SKM-1 treated with dmso at 0.1 percent for 144 hours (cell line): ENCODE data around the gene XPR1.

ENCODE experiments used
- DNase-seq: peaks from one replicate; lab custom pipeline; 2025; ENCODE audit not compliant: unreplicated experiment; lab: John Stamatoyannopoulos, UW

The XPR1 gene

DNA sequence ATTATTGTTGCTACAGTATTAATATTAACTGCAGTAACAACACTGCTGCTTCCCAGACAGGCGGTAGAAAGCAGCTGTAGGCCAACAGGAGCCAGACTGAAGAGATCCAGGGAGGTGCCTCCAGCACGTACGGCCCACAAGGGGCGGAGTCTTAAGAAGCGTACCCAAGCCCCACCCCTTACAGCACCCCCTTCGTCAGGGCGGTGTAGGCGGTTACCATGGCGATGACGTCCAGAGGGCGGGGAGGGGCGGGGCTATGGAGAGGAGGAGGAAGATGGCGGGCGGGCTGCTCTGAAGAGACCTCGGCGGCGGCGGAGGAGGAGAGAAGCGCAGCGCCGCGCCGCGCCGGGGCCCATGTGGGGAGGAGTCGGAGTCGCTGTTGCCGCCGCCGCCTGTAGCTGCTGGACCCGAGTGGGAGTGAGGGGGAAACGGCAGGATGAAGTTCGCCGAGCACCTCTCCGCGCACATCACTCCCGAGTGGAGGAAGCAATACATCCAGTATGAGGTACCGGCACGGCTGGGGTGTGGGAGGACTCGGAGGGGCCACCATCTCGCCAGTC lies at the start of gene XPR1:
TSS of gene XPR1 (plus strand) at position 257 of the 560 bp plus-strand sequence. CDS start at position 437, 180 bp downstream.
- DNase-seq, result peak; percentile 98

DNA sequence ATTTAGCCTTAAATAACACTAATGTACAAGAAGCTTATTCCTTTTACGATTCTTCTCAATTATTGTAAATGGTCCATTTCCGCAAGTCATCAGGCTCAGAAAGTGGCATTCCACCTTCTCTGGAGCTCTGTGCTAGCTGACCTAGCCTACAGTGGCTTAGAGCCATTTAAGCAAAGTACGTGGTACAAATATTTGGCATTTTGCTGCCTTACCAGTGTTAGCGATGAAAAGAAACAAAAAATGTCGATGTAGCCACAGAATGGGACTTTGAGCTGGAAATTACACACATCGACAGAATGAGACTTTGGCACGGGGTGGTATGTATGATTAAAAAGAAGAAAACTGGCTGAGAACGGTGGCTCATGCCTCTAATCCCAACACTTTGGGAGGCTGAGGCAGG lies 47.0 kb upstream of the XPR1 start:
- no peak for DNase-seq

DNA sequence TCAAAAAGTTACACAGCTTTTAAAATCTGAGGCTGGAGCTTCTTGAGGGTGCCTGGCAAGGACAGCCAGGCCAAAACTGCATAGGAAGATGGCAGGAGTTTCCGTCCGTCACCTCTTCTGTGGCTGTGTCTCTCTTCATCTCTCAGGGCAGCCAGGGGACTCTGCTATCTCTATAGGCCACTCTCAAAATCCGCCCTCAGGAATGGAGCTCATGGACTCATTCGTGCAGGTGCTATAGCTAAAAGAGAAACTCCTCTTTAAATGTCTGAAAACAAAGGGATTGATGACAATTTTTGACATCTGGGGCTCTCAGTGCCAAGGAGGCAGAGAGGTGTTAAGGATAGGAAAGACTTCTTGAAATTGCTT lies 45.8 kb upstream of the XPR1 start:
- DNase-seq, result no peak

DNA sequence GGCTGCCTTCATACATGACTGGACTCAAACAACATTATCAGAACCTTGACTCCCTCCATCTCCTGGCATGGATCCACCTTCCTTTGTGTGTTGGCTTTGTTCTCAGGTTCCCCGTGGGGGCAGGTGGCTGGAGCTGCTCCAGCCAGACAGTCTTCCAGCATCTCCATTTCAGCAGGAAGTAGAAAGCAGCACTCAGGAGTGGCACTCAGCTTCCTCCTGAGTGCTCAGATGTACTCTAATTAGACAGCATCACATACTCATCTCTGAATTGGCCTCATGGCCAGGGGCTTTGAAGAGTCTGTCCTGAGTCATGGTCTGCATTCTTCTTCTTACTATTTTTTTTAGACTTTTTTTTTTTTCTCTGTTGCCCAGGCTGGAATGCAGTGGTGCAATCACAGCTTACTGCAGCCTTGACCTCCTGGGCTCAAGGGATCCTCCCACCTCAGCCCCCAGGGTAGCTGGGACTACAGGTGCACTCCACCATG lies 45.1 kb upstream of the XPR1 start:
- DNase-seq, result no peak

DNA sequence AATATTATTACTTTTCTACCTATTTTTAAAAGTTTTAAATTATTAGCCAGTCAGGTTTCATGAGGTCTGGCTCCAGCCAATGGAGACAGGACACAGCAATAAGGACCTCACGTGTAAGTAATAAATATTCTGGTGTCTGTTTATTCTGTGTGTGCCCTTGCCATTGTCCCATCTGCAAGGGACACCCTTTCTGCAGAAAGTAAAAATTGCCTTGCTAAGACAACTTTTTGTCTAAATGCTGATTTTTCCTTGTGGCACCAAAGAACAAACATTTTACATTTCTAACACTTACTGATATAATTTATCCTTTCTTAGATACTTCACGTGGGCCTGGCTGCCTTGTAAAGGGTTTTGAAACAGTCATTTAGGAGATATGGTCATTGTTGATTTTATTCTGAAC lies 43.7 kb upstream of the XPR1 start:
- no peak for DNase-seq

DNA sequence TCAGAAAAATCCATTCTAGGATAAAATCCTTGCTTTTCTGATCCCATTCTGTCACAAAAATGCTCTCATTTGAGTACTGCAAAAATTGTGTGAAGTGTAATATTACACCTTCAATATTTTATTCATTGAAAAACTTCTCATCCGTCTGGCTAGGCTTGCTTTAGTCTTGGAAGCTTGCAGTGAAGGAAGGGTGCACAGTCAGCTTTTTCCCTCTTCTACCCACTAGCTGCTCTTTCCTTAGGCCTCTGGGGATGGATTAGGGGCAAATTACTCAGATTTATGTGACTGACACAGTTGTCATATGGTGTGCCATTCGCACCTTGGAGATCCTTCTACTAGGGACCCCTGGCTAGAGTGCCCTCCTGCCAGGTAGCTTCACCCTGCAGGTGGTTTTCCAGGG lies 40.9 kb upstream of the XPR1 start:
- DNase-seq, result no peak

DNA sequence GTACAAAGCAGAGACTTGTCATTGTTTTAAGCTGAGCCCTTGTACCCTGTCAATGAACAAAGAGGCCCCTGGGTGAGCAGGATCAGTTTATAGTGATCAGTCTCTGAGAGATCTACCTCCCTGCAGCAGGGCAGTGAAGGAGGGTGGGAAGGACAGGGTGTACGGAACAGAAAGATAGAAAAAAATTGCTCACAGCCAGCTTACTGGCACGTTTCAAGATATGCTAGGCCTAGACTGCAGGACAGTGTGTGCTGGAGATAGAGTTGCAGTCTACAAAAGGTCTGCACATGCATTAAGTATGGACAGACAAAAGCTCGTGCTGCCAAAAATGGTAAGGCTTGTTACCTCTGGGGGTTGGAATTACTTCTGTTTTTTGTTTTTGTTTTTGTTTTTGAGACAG lies 38.4 kb upstream of the XPR1 start:
- DNase-seq, result no peak

DNA sequence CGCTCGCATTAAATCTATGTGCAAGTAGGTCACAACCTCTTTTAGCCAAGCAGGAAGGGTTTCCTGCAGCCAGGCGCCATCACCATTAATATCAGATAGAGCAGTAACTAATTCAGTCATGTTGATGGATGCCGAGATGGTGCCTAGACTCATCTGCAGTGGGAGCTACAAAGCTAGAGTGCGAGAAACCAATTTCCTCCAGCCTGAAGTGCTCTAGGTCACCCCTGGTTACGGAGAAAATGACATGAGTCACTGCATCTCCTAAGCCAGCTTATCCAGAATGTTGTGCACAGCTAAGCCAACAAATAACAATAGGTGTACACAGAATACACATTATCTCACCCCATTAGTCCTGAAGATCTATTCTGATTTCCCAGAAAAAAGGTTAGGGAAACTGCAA lies 37.1 kb upstream of the XPR1 start:
- no peak for DNase-seq

DNA sequence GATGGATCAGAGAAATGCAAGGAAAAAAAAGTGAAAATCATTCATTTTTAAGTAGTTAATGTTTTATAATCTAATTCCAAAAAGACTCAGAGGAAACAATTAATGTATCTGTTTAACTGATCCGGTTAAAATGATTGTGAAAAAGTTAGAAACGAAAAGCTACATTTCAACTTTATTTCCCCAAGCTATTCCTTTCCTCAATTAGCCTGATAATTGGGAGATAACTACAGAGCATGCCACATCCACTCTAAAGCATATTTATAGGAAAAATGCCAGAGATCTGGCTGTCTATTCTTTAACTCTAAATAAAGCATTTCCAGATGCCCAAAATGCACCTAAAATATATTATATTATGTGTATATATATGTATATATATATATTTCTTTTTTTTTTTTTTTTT lies 35.9 kb upstream of the XPR1 start:
- DNase-seq, result no peak

DNA sequence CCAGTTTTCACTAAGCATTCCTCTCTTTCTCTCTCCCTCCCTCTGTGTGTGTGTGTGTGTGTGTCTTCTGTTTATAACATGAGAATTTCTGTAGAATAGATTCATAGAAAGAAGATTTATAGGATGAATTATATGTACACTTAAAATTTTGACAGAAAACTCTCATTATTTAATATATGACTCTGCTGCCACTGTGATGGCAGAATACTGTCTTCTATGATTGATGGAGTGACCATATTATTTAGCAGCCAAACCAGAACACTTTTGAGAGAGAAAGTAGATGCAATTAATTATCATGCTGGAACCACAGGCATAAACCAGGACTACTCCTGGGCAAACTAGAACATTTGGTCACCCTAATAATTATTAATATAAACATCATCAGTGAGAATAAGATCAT lies 34.3 kb upstream of the XPR1 start:
- no peak for DNase-seq

DNA sequence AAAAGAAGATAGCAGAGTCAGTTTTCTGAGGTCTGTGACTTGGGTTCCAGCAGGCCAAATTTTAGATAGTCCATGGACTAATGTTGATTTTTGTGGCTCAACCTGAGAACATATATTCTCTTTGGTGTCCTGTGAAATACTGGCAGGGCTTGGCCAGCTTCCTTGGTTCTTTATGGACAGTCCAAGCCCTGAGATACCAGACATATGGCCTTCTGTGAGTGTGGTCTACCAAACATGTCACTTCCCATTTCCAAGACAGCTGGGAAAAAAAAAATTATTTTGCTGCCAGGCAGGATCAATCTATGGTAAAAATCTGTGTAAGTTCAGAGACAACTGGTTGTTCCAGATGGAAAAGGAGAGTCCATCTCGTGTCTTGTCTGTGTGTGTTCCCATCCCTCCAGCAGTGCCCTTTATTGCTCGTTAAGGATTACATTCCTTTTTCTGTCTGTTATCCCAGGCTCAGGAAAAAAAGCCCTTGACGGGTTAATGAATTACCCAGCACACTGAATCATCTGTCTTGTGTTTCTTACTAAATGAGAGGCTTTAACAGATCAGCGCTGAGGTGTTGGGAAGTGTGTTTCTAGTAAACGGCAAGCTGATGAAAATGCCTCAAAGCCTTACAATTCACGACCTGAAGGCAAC lies 33.4 kb upstream of the XPR1 start:
- DNase-seq, result no peak

DNA sequence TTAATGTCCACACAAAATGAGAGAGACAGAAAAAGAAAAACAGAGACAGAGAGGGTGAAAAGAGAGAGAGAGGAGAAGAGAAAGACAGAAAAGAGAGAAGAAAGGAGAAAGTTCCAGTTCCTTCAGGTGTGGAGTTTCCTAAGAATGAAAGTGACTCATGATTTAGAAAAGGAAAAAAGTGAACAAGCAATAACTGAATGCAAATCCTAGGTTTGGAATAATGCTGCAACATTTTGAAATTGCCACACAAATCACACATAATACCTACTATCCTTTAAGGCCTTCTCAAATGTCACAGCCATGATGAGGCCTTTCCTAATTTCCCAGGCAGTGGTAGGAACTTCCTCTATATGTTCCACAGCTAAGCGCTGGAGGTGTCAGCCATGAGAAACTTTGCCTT lies 31.5 kb upstream of the XPR1 start:
- DNase-seq, result no peak

DNA sequence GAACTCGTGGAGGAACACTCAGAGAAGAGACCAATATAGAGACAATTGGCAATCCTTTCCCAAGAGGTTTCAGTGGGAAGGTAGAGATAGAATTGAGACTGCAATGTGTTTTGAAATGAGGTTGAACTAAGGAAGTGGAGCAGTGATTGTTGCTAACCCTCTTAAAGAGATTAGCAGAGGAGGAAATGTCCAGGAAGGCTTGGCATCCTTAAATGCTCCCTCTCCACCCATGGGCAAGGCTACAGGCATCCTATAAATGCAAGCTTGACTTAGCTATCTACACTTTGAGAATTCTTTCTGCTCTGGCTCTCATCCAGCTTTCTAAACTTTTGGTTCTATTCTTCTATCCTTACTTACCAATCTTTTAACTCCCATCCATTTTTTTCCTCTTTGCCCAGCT lies 30.3 kb upstream of the XPR1 start:
- DNase-seq, result no peak

DNA sequence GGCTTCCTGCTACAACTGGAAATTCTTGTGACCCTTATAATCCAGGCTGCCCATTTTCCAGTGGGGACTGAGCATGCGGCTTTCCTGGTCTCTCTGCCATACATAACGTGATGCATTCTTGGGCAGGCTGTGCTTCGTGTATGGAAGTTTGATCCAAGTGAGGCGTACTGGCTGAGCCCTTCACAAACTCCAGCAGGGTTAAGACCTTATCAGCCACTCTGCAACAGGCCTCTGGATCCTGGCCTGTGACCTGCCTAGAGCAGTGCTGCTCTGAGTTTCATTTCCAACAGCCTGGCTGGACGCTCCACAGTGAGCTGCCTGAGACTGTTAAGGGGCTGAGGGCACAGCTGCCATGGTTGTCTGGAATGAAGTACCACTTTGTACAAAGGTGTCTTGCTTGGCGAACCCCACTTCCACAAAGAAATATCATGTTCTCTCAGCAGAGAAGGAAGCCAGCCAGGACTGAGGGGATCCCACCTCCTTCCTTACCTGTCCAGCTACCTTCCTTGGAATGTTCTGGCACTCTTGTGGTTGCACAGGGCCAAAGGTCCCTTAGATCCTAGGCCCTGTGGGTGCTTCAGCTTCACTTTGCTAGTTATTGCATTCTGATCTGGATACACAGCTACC lies 28.5 kb upstream of the XPR1 start:
- no peak for DNase-seq

DNA sequence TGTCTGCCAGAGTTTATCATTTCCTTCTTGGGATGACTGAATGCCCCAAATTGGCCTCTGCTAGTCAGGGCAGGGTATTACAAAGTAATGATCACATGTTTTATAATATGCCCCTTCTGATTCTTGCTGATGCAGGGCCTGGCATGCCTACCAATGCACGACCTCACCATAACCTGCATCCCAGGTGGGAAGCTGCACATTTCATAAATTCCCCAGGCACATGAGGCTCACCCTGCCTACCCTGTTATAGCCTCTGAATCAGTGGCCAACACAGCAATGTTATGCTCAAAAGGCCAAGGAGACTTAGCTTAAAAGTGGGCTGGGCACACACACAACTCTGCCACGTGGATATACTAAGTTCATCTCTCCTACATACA lies 28.0 kb upstream of the XPR1 start:
- no peak for DNase-seq

DNA sequence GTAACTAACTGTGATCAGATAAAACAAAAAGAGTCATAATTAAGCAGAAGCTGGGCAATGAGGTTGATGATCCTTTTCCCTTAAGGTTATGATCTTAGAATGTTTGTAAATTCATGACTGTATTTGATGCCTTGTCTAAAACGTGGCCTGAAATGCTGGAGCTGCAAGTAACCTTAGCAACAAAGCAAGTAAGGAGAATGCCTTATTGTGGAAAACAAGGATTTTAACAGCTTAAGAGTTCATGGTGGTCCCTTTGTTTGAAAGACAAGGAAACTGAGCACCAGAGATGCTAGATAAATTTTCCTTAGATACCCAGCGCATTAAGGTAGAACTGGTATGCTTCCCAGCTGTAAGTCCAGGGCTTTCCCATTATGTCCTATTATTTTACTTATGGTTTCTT lies 25.7 kb upstream of the XPR1 start:
- DNase-seq, result no peak

DNA sequence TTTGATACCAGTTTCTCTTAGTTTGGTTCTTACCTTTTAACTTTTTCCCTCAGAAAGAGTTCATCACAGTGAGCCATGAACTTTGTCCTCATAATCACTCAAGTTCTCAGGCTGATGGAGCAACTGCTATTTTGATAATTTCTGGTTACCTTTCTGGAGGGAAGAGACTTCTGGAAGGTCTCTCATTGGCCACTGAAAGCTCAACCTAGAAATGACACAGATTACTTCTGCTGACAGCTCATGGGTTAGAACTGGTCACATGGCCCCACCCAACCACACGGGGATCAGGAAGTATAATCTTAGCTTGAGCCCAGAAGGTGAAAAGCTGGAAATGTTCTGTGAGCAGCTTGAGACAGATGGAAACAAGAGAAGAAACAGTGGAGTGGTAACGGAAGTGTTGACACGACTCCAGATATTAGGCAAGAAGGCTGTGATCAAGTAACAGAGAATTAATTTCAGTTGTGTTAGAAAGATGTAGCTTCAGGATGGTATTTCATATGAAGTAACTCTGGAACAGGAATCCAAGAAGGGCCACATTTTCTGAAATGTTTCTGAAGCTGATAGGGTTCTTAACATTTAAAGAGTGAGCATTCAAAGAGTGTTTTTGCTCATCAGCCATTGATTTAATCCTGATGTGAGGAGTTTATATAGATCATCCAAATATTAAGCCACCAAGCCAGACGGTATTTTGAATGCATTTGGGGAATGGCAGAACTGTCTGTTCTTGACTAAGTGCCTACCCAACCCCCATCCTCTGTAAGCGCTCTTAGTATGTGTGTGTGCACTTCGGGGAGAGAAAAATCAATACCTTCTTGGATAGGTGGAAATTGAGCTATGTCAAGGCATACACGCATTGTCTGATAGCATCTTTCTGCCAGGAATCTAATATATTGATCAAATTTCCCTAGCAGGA lies 21.9 kb upstream of the XPR1 start:
- DNase-seq, result no peak

DNA sequence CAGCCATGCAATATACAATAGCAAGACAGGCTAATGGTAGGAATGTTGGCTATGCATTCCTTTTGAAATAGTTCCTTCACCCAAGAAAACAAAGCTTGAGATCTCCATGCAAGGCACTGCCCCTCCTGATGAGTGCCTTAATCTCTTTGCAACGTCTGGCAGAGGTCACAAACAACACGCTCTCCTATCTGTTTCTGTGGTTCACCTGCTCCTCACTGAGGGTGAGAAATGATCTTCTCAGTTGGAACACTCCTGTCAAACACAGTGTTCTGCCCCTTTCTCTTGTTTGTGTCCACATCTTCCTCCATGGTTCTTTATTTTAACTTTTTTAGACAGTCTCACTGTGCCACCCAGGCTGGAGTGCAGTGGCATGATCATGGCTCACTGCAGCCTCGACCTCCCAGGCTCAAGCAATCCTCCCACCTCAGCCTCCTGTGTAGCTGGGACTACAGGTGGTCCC lies 21.2 kb upstream of the XPR1 start:
- no peak for DNase-seq

DNA sequence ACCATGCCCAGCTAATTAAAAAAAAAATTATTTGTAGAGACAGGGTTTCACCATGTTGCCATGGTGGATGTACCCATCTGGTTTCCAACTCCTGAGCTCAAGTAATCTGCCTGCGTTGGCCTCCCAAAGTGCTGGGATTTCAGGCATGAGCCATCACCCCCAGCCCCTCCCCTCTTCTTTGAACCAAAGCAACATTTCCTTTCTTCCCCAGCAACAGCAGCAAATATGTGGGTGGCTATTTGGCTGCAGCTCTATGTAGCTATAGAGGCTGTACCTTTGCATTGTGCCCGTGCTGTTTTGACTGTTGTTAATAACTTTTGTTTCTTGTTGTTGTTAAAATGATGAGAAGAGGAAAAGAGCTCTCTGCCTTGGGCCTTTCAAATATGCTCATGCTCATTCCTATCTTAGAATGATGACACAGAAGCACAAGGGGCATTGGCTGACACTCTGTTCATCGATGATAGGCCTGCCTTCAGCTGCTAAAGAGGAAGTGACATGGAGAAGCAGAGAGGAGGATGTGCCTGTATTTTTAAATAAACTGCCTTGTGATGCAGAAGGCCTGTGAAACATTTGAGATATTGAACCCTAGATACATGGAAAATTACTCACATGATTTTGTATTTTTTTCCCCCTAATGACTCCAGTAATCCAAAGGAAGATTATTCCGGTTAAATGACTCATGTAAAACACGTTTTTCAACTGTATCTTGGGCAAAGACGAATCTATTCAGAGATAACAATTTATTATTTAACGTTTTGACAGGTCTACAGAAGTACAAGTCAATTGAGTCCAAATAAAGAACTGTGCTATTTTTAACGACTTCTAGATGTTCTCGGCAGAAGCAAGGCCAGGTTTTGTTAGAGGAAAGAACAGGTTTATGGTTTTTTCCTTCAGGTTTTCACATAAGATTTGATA lies 20.5 kb upstream of the XPR1 start:
- DNase-seq, result peak; percentile 80

DNA sequence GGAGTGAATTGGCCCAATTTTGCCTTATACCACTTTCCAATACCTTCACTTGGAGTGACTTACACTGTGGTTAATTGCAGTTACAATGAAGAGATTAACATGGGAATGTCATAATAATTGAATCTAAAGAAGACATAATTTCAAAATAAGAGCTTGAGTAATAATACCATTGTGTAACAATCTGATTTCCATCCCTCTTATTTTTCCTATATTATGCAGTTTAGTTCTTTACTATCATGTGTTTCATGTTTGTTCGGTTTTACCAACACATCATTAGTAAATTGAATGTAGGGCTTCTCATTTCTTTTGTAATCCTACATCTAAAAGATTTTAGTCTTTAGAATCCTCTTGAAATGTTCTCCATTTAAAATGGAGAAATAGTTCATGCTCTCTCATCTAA lies 19.2 kb upstream of the XPR1 start:
- no peak for DNase-seq

DNA sequence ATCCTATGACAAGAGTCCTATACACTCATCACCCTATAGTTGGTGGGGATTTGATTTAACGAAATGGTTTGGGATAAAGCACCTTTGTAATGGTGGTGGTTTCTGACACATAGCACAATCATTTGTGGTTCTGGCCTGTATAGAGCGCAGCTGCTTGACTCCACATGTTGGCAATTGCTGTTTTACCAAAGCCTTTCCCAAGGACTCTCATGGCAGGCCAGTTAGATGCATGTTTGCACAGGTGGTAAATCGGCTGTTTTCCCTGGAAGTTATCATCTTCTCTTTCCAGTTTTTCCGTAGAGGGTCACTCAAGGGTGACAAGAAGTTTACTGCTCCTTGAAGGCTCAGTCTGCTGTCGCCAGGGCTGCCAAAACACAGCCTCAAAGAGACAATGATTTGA lies 17.1 kb upstream of the XPR1 start:
- no peak for DNase-seq
